ENCODE results near the gene CCDC86.

- TF ChIP-seq POLR2AphosphoS5 (IDR thresholded peaks at IDR 0.05): no peak
- TF ChIP-seq POLR2A (IDR thresholded peaks at IDR 0.05): no peak
- no peak for TF ChIP-seq CTCF (IDR thresholded peaks at IDR 0.05)
- TF ChIP-seq EP300 (IDR thresholded peaks at IDR 0.05): no peak
Measured at GRCh38 chr11:60854140-60854846, 12.4 kb downstream of the CCDC86 start.
